SU-DHL-6 (cell line): ENCODE results near the gene TFE3.

Experiments
- H2AFZ ChIP-seq: fragments of 200-600 bp; sonication (generic); 2 replicates; pipeline ENCODE4 v1.6.1; 2014; ENCODE audit warnings: low read depth, mild to moderate bottlenecking, moderate library complexity, mixed read lengths, antibody characterized with exemption, low read length; ENCODE audit not compliant: severe bottlenecking
- H3F3A ChIP-seq: fragments of 200-600 bp; shearing (Covaris generic); 2 replicates; pipeline ENCODE4 v1.6.0; 2016; ENCODE audit warnings: antibody characterized with exemption, mild to moderate bottlenecking; ENCODE audit not compliant: insufficient read depth
- H3K27ac ChIP-seq: fragments of 200-600 bp; sonication (generic); 2 replicates; pipeline ENCODE4 v1.5.1; 2016; ENCODE audit warnings: low read depth, mild to moderate bottlenecking, low read length, moderate library complexity, mixed read lengths
- H3K27me3 ChIP-seq: fragments of 200-600 bp; sonication (generic), shearing (Covaris generic); 2 replicates; pipeline ENCODE4 v1.6.0; 2014; ENCODE audit warnings: mild to moderate bottlenecking, low read length
- H3K36me3 ChIP-seq: fragments of 200-600 bp; sonication (generic); 2 replicates; pipeline ENCODE4 v1.6.1; 2014; ENCODE audit warnings: mild to moderate bottlenecking, low read length, mixed read lengths
- H3K4me2 ChIP-seq: fragments of 300-600, 200-600 bp; shearing (Covaris generic), sonication (generic); 2 replicates; pipeline ENCODE4 v1.6.0; 2014; ENCODE audit warnings: low read length, low read depth, mild to moderate bottlenecking; ENCODE audit not compliant: poor library complexity, severe bottlenecking
- H3K4me3 ChIP-seq: fragments of 200-600 bp; sonication (generic); 2 replicates; pipeline ENCODE4 v1.5.1; 2014; ENCODE audit warnings: antibody characterized with exemption, low read length, mild to moderate bottlenecking, mixed read lengths; ENCODE audit not compliant: insufficient read depth, poor library complexity, severe bottlenecking
- H3K79me2 ChIP-seq: fragments of 200-600 bp; sonication (generic); 2 replicates; pipeline ENCODE4 v1.6.1; 2014; ENCODE audit warnings: mild to moderate bottlenecking, low read length, moderate library complexity; ENCODE audit not compliant: insufficient read depth
- H3K9ac ChIP-seq: fragments of 200-600 bp; sonication (generic); 2 replicates; pipeline ENCODE4 v1.7.0; 2014; ENCODE audit warnings: mild to moderate bottlenecking, low read length
- H3K9me2 ChIP-seq: fragments of 200-600 bp; sonication (generic); replicated peaks from 2 replicates; pipeline ENCODE4 v1.6.1; 2014; ENCODE audit warnings: low read length; ENCODE audit not compliant: insufficient read depth
- H3K9me3 ChIP-seq: fragments of 200-600 bp; sonication (generic); 2 replicates; pipeline ENCODE4 v1.6.1; 2014; ENCODE audit warnings: low read length, mixed read lengths; ENCODE audit not compliant: insufficient read depth
- H4K20me1 ChIP-seq: fragments of 200-600 bp; sonication (generic); 2 replicates; pipeline ENCODE4 v1.6.1; 2014; ENCODE audit warnings: low read depth, mild to moderate bottlenecking, antibody characterized with exemption, low read length, moderate library complexity, mixed read lengths
- EZH2phosphoT487 ChIP-seq: fragments of 200-600 bp; sonication (generic), shearing (Covaris generic); conservative IDR thresholded peaks from 2 replicates; pipeline ENCODE4 v1.6.1; 2018; ENCODE audit warnings: mild to moderate bottlenecking, antibody characterized with exemption, low read length, moderate library complexity, mixed read lengths
- TF ChIP-seq, protein P1 (sequence below): fragments of 200-600 bp; sonication (generic); IDR thresholded peaks from one replicate; pipeline ENCODE4 v1.5.1; 2017; ENCODE audit warnings: antibody characterized with exemption, mild to moderate bottlenecking, low read length, moderate library complexity; ENCODE audit not compliant: insufficient read depth, poor library complexity, severe bottlenecking

The TFE3 gene

DNA sequence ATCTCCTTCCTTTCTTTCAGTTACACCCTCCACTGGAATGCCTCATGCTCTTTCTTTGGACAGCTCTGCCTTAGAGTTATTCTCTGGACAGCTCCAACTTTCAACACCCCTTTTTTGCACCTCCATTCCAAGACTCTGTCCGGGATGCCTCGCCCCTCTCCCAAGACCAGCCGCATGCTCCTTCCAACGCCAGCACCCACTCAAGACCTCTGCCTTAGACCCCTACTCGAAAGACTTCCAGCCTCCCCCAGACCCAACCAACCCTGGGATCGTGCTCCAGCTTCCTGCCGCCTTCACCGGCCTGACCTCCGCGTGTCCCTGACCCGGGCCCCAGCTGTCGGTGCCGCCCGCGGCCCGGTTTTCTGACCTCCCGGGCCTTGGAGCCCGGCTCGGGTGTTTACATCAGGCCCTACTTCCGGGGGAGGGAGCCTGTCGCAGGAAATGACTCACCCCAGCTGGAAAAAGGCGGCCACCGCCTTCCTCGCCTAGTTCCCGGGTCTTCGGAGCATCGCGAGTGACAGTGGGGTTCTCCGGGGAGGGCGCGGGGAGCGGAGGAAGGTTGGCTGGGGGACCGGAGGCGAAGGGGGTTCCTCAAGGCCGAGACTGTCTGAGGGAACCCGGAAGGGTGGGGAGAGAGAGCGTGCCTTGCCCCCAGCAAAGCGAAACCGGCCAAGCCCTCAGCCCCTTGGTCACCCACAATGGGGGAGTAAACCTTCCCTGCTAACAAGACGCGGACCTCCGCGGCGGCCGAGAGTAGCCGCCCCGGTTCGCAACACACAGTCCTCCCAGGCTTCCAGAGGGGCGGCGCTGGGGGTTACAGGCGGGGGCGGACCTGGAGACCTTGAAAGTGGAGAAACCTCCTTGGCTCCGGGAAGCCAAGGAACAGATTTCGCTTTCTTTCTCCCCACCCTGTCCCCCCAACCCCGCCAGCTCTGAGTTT is 36.6 kb upstream of the TFE3 start, which contains the start of gene WDR45:
Gene WDR45, minus strand, starts transcription at position 399 of the 940 bp plus-strand sequence. CDS start 1,792 bp downstream, outside the sequence.
- peak within 1 kb of the TSS; percentile 66 for H3K9ac ChIP-seq

DNA sequence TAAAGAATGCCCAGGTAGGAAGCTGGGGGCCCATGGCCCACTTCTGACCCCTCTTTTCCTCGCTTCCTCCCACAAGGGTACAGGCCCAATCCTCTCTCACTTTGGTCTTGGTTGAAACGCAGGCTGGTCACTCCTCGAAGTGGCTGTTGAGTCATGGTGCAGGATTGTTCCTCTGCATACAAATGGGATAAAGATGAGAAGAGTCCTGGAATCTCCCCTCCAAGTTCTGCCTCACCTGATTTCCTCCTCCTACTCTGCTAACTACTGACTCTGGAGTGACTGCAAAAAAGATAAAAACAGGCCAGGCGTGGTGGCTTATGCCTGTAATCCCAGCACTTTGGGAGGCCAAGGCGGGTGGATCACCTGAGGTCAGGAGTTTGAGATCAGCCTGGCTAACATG is 34.8 kb upstream of the TFE3 start:
- Histone ChIP-seq H3K9ac (no peak overlapping the region), H3K27me3 (no peaks in the 10 kb centered on the region), H3K9me2 (no peaks in the 10 kb centered on the region), H3K4me2 (no peak overlapping the region), H3K36me3 (no peaks in the 10 kb centered on the region), H3K79me2 (peaks cover 8% of the 10 kb centered on the region; the same call in 1 of the 2 replicates), H4K20me1 (no peaks in the 10 kb centered on the region), H3F3A (no peaks in the 10 kb centered on the region), H3K4me3 (no peak overlapping the region), H2AFZ (no peak overlapping the region), H3K27ac (no peak overlapping the region), H3K9me3 (no peaks in the 10 kb centered on the region)
- TF ChIP-seq, protein P1, sequence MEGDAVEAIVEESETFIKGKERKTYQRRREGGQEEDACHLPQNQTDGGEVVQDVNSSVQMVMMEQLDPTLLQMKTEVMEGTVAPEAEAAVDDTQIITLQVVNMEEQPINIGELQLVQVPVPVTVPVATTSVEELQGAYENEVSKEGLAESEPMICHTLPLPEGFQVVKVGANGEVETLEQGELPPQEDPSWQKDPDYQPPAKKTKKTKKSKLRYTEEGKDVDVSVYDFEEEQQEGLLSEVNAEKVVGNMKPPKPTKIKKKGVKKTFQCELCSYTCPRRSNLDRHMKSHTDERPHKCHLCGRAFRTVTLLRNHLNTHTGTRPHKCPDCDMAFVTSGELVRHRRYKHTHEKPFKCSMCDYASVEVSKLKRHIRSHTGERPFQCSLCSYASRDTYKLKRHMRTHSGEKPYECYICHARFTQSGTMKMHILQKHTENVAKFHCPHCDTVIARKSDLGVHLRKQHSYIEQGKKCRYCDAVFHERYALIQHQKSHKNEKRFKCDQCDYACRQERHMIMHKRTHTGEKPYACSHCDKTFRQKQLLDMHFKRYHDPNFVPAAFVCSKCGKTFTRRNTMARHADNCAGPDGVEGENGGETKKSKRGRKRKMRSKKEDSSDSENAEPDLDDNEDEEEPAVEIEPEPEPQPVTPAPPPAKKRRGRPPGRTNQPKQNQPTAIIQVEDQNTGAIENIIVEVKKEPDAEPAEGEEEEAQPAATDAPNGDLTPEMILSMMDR: no peak

More for the DNA sequence above, 36.6 kb upstream of the TFE3 start, which contains the start of gene WDR45:
- Histone ChIP-seq H3K9me2 (no peaks in the 10 kb centered on the region), H3K36me3 (no peaks in the 10 kb centered on the region), H3K4me3 (peak within 1 kb of the TSS; percentile 73), H3K4me2 (peak within 1 kb of the TSS; percentile 77), H3K27ac (peak within 1 kb of the TSS; percentile 58), H3K27me3 (no peaks in the 10 kb centered on the region), H4K20me1 (no peaks in the 10 kb centered on the region), H3F3A (no peaks in the 10 kb centered on the region), H2AFZ (peak within 1 kb of the TSS; percentile 80), H3K9me3 (no peaks in the 10 kb centered on the region), H3K79me2 (no peaks in the 10 kb centered on the region)
- TF ChIP-seq EZH2phosphoT487: no peak
- TF ChIP-seq, protein P1: no peak

DNA sequence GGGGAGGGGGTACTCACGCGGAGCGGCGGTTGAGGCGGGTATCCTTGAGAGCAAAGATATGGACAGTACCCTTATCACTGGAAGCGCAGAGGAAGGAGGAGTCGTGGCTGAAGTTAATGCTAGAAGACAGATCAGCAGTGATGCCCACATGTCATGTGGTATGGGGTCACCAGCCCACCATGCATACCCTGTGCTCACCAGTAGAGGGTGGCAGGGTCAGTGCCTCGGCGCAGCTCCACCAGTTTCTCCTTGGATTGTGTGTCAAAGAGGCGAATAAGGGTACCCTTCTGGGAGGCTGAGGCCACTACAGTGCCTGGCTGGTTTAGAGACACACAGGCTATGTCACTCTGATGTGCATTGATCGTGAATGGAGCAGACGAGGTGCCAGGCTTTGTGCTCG is 32.2 kb upstream of the TFE3 start:
- Histone ChIP-seq H3K9ac (no peak overlapping the region), H3K9me2 (no peaks in the 10 kb centered on the region), H3F3A (no peaks in the 10 kb centered on the region), H3K4me3 (no peak overlapping the region), H3K27me3 (no peaks in the 10 kb centered on the region), H3K9me3 (no peaks in the 10 kb centered on the region), H3K79me2 (peaks cover 11% of the 10 kb centered on the region; the same call in 1 of the 2 replicates), H4K20me1 (no peaks in the 10 kb centered on the region), H3K4me2 (no peak overlapping the region), H3K27ac (no peak overlapping the region), H3K36me3 (no peaks in the 10 kb centered on the region), H2AFZ (no peak overlapping the region)
- TF ChIP-seq, protein P1: no peak
- TF ChIP-seq EZH2phosphoT487: no peak
